HG03439 (cell line): ENCODE measurements around the gene HERC5.
"Not testable (repeated sequence)": the region's sequence is repeated elsewhere in the genome, so short reads cannot be mapped to it uniquely, and the experiment has no call there.

Source experiments
- ATAC-seq: cut with Tn5 transposase; IDR thresholded peaks from one replicate; pipeline ENCODE4 v1.9.1; 2021; ENCODE audit warnings: mild to moderate bottlenecking, moderate library complexity; ENCODE audit not compliant: unreplicated experiment

HERC5 gene

GRCh38 chr4:88447371-88448095 is 9.4 kb upstream of the HERC5 start:
- no peak for ATAC-seq

GRCh38 chr4:88448211-88448765 is 8.6 kb upstream of the HERC5 start:
- not testable (repeated sequence) for ATAC-seq

- ATAC-seq: no peak
These were observed 8.0 kb upstream of the HERC5 start for GRCh38 chr4:88448889-88449288.

- ATAC-seq: no peak
These were observed 7.6 kb upstream of the HERC5 start for GRCh38 chr4:88449290-88449689.

- ATAC-seq: no peak
These were observed 5.7 kb upstream of the HERC5 start for GRCh38 chr4:88451205-88451604.

GRCh38 chr4:88452912-88453311 is 4.0 kb upstream of the HERC5 start:
- no peak for ATAC-seq

GRCh38 chr4:88457307-88458103 is 586 bp downstream of the HERC5 start:
- peak; percentile 44 for ATAC-seq

GRCh38 chr4:88458104-88458740 is 1.3 kb downstream of the HERC5 start:
- ATAC-seq: no peak

- no peak for ATAC-seq
These were observed 8.8 kb downstream of the HERC5 start for GRCh38 chr4:88465653-88466192.

GRCh38 chr4:88467392-88467791 is 10.5 kb downstream of the HERC5 start:
- ATAC-seq: no peak

GRCh38 chr4:88477229-88477860 is 20.4 kb downstream of the HERC5 start:
- ATAC-seq: no peak

GRCh38 chr4:88478247-88478646 is 21.3 kb downstream of the HERC5 start:
- no peak for ATAC-seq

- no peak for ATAC-seq
These were observed 24.6 kb downstream of the HERC5 start for GRCh38 chr4:88481537-88481936.

- no peak for ATAC-seq
These were observed 32.3 kb downstream of the HERC5 start for GRCh38 chr4:88489100-88489761.

GRCh38 chr4:88497859-88498409 is 41.0 kb downstream of the HERC5 start:
- no peak for ATAC-seq

GRCh38 chr4:88503344-88503743 is 46.4 kb downstream of the HERC5 start:
- no peak for ATAC-seq

- no peak for ATAC-seq
These were observed 54.3 kb downstream of the HERC5 start for GRCh38 chr4:88511236-88511635.

GRCh38 chr4:88514557-88515511 is 57.9 kb downstream of the HERC5 start:
- ATAC-seq: no peak

GRCh38 chr4:88516746-88517145 is 59.8 kb downstream of the HERC5 start:
- ATAC-seq: no peak
